ENCODE measurements around the gene SNRPE. TPM values are rescaled to one million over a fixed set of nuclear protein-coding genes. Genes with fewer than 3 reads are reported as not detected.

SNRPE gene
- total RNA-seq, 1 experiment from 2014 or later: 167 TPM

DNA sequence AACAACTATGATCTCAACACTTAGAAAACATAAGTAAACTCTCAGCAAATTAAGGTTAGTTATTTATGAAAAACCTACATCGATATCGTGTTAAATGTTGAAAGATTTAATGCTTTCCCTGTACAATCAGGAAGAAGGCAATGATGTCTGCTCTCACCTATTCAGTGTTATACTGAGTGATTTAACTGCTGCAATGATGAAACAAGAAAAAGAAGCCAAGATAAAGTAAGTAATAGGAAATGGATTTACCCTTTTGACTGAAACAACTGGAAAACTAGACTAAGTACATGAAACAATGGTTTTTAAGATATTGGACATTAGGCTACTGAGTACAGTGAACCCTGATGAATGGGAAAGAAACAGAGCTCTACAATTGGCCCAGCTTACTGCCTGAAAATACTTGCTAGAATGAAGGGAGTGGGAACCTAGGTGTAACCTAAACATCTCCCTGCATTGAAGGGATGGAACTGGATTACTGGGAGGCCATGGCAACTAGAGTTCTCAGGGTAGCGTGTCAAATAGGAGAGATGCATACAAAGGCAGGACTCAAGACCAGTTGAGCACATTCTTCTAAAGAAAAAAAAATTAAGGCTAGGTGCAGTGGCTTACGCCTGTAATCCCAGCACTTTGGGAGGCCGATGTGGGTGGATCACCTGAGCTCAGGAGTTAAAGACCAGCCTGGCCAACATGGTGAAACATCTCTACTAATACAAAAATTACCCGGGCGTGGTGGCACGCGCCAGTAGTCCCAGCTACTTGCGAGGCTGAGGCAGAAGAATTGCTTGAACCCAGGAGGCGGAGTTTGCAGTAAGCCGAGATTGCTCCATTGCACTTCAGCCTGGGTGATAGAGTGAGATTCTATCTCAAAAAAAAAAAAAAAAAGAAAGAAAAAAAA, 37.3 kb downstream of the SNRPE start:
- no peaks in the 10 kb centered on the region for H4K20me1 ChIP-seq (ENCODE audit: low read length)
- H3K27ac ChIP-seq (ENCODE audit: low read length): no peak overlapping the region
- H3K27me3 ChIP-seq (ENCODE audit: low read length): no peaks in the 10 kb centered on the region
- no peak for DNase-seq
- H3K9me2 ChIP-seq (replicated peaks; ENCODE audit: low read length): no peaks in the 10 kb centered on the region; the same call in 1 of the 2 replicates
- no TSS peak for BruUV-seq (replicated peaks)
- ATAC-seq: no peak
- no peak overlapping the region for H3K9ac ChIP-seq (ENCODE audit: low read length)
- no peak overlapping the region for H2AFZ ChIP-seq (ENCODE audit: low read length)
- TF ChIP-seq EZH2phosphoT487 (IDR thresholded peaks at IDR 0.05; ENCODE audit: borderline replicate concordance, low read length): no peak
- TF ChIP-seq, protein P1, sequence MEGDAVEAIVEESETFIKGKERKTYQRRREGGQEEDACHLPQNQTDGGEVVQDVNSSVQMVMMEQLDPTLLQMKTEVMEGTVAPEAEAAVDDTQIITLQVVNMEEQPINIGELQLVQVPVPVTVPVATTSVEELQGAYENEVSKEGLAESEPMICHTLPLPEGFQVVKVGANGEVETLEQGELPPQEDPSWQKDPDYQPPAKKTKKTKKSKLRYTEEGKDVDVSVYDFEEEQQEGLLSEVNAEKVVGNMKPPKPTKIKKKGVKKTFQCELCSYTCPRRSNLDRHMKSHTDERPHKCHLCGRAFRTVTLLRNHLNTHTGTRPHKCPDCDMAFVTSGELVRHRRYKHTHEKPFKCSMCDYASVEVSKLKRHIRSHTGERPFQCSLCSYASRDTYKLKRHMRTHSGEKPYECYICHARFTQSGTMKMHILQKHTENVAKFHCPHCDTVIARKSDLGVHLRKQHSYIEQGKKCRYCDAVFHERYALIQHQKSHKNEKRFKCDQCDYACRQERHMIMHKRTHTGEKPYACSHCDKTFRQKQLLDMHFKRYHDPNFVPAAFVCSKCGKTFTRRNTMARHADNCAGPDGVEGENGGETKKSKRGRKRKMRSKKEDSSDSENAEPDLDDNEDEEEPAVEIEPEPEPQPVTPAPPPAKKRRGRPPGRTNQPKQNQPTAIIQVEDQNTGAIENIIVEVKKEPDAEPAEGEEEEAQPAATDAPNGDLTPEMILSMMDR (conservative IDR thresholded peaks at IDR 0.05; ENCODE audit: low read depth, low read length): no peak
- TF ChIP-seq EZH2 (IDR thresholded peaks at IDR 0.05; ENCODE audit: low read length, unreplicated experiment): no peak
- no peaks in the 10 kb centered on the region for H3K79me2 ChIP-seq (ENCODE audit: low read length)
- no peak overlapping the region for H3K4me2 ChIP-seq (ENCODE audit: low read length)
- CTCF ChIA-PET: no interaction called here
- no peaks in the 10 kb centered on the region; the same call in 1 of the 2 replicates for H3K36me3 ChIP-seq (ENCODE audit: low read depth, low read length)
- intact Hi-C loops (cut with micrococcal nuclease): no loop called here
- no peaks in the 10 kb centered on the region for H3F3A ChIP-seq (ENCODE audit: low read length, unreplicated experiment)
- H3K4me3 ChIP-seq (ENCODE audit: low read length): no peak overlapping the region
- no peaks in the 10 kb centered on the region for H3K4me1 ChIP-seq (ENCODE audit: insufficient read depth, low read length)
- peaks cover 7% of the 10 kb centered on the region for H3K9me3 ChIP-seq (ENCODE audit: low read length)
- POLR2A ChIA-PET (ENCODE audit: unreplicated experiment): interaction anchor here (0.7 kb wide), 1 partner anchor 134 kb away, joined by 3 read pairs; no protein-coding TSS in a partner anchor

DNA sequence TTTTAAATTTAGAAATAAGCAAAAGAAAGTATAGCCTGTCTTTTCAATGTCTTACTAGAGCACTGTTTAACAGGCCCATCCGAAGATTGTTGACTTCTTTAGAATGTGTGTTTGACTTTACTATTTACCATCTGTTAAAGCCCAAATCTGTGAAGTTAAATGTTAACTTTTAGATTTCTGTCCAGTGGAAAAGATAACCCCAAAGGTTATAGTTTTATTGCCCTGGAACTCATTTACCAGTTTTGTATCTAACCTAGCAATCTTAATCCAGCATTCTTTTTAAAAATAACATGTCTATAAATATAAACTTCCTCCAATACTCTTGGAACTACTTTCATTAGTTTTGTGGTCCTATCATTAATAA, 37.9 kb downstream of the SNRPE start:
- Histone ChIP-seq H4K20me1 (ENCODE audit: low read length) (no peaks in the 10 kb centered on the region), H3K27me3 (ENCODE audit: low read length) (no peaks in the 10 kb centered on the region), H3K4me2 (ENCODE audit: low read length) (no peak overlapping the region), H2AFZ (ENCODE audit: low read length) (no peak overlapping the region), H3K27ac (ENCODE audit: low read length) (no peak overlapping the region), H3F3A (ENCODE audit: low read length, unreplicated experiment) (no peaks in the 10 kb centered on the region), H3K4me1 (ENCODE audit: insufficient read depth, low read length) (no peaks in the 10 kb centered on the region), H3K4me3 (ENCODE audit: low read length) (no peak overlapping the region), H3K36me3 (ENCODE audit: low read depth, low read length) (no peaks in the 10 kb centered on the region), H3K9me2 (replicated peaks; ENCODE audit: low read length) (no peaks in the 10 kb centered on the region; the same call in 1 of the 2 replicates), H3K9ac (ENCODE audit: low read length) (no peak overlapping the region), H3K9me3 (ENCODE audit: low read length) (peaks cover 5% of the 10 kb centered on the region), H3K79me2 (ENCODE audit: low read length) (no peaks in the 10 kb centered on the region)
- ChIA-PET CTCF (no interaction called here), POLR2A (ENCODE audit: unreplicated experiment) (no interaction called here)
- TF ChIP-seq EZH2phosphoT487 (IDR thresholded peaks at IDR 0.05; ENCODE audit: borderline replicate concordance, low read length): no peak
- DNase-seq: no peak
- no TSS peak for BruUV-seq (replicated peaks)
- ATAC-seq: no peak
- intact Hi-C loops (cut with micrococcal nuclease): no loop called here

DNA sequence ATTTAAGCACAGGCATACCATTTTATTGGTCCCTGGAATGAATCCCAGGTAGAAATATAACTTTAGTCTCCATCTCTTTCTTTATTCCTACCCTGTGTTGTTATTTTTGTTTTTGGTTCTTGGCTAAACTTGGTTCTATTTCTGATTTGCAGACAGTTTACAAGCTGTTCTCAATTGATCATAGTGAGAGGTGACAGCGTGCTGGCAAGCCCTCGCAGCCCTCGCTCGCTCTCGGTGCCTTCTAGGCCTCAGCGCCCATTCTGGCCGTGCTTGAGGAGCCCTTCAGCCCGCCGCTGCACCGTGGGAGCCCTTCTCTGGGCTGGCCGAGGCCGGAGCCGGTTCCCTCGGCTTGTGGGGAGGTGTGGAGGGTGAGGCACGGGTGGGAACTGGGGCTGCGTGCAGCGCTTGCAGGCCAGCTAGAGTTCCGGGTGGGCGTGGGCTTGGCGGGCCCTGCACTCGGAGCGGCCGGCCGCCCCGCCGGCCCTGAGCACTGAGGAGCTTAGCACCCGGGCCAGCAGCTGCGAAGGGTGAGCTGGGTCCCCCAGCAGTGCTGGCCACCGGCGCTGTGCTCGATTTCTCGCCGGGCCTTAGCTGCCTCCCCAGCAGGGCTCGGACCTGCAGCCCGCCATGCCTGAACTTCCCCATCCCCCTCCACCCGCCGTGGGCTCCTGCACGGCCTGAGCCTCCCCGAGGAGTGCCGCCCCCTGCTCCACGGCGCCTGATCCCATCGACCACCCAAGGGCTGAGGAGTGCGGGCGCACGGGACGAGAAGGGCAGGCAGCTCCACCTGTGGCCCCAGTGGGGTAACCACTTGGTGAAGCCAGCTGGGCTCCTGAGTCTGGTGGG, 38.7 kb downstream of the SNRPE start:
- no peak overlapping the region for H3K9ac ChIP-seq (ENCODE audit: low read length)
- ChIA-PET POLR2A (ENCODE audit: unreplicated experiment) (no interaction called here), CTCF (no interaction called here)
- H3K4me3 ChIP-seq (ENCODE audit: low read length): no peak overlapping the region
- TF ChIP-seq, protein P1 (conservative IDR thresholded peaks at IDR 0.05; ENCODE audit: low read depth, low read length): no peak
- TF ChIP-seq EZH2 (IDR thresholded peaks at IDR 0.05; ENCODE audit: low read length, unreplicated experiment) (no peak), EZH2phosphoT487 (IDR thresholded peaks at IDR 0.05; ENCODE audit: borderline replicate concordance, low read length) (no peak)
- H3K4me2 ChIP-seq (ENCODE audit: low read length): no peak overlapping the region
- DNase-seq (no peak), ATAC-seq (no peak)
- no peaks in the 10 kb centered on the region for H3F3A ChIP-seq (ENCODE audit: low read length, unreplicated experiment)
- BruUV-seq (replicated peaks): no TSS peak
- H2AFZ ChIP-seq (ENCODE audit: low read length): no peak overlapping the region
- no peaks in the 10 kb centered on the region for H4K20me1 ChIP-seq (ENCODE audit: low read length)
- intact Hi-C loops (cut with micrococcal nuclease): no loop called here
- H3K79me2 ChIP-seq (ENCODE audit: low read length): no peaks in the 10 kb centered on the region
- H3K9me2 ChIP-seq (replicated peaks; ENCODE audit: low read length): no peaks in the 10 kb centered on the region; the same call in 1 of the 2 replicates
- H3K27ac ChIP-seq (ENCODE audit: low read length): no peak overlapping the region
- H3K9me3 ChIP-seq (ENCODE audit: low read length): no peaks in the 10 kb centered on the region
- no peaks in the 10 kb centered on the region for H3K4me1 ChIP-seq (ENCODE audit: insufficient read depth, low read length)
- H3K36me3 ChIP-seq (ENCODE audit: low read depth, low read length): no peaks in the 10 kb centered on the region
- no peaks in the 10 kb centered on the region for H3K27me3 ChIP-seq (ENCODE audit: low read length)
